BE2C (cell line): ENCODE results near the gene COPG1.
A peak's percentile ranks its signal among the peaks of the same experiment; 100 is the strongest.
"Not testable (repeated sequence)": the region's sequence is repeated elsewhere in the genome, so short reads cannot be mapped to it uniquely, and the experiment has no call there.

Experiments
- DNase-seq: peaks from one replicate; pipeline ENCODE4 v3.0.0-alpha.2; 2020
- H3K27me3 ChIP-seq: fragments of 250-450 bp; sonication (Bioruptor Pico); 2 replicates; pipeline ENCODE4 v1.5.1; 2020; ENCODE audit warnings: mild to moderate bottlenecking
- H3K36me3 ChIP-seq: fragments of 250-450 bp; sonication (Bioruptor Pico); 2 replicates; pipeline ENCODE4 v1.5.1; 2020; ENCODE audit warnings: mild to moderate bottlenecking
- H3K4me1 ChIP-seq: fragments of 250-450 bp; sonication (Bioruptor Pico); 2 replicates; pipeline ENCODE4 v1.5.1; 2020
- H3K4me3 ChIP-seq: 2 replicates; pipeline ENCODE4 v1.5.1; 2011; ENCODE audit warnings: low read depth, low read length
- H3K9me3 ChIP-seq: fragments of 250-450 bp; sonication (Bioruptor Pico); 2 replicates; pipeline ENCODE4 v1.5.1; 2020
- CTCF ChIP-seq: IDR thresholded peaks from 2 replicates; pipeline ENCODE4 v1.5.1; 2012; ENCODE audit warnings: mild to moderate bottlenecking, low read depth, low read length

Gene COPG1

GRCh38 chr3:129211772-129212171 is 37.6 kb upstream of the COPG1 start:
- Histone ChIP-seq H3K9me3 (no peaks in the 10 kb centered on the region), H3K27me3 (no peaks in the 10 kb centered on the region), H3K36me3 (no peaks in the 10 kb centered on the region), H3K4me3 (no peak overlapping the region), H3K4me1 (no peaks in the 10 kb centered on the region; the same call in 1 of the 2 replicates)
- TF ChIP-seq CTCF = no peak
- DNase-seq = peak; percentile 80

GRCh38 chr3:129213238-129213637 is 36.2 kb upstream of the COPG1 start:
- H3K4me1 ChIP-seq = no peaks in the 10 kb centered on the region; the same call in 1 of the 2 replicates
- no peaks in the 10 kb centered on the region for H3K36me3 ChIP-seq
- TF ChIP-seq CTCF = no peak
- no peak for DNase-seq
- no peaks in the 10 kb centered on the region for H3K9me3 ChIP-seq
- H3K27me3 ChIP-seq = no peaks in the 10 kb centered on the region
- H3K4me3 ChIP-seq = no peak overlapping the region

- H3K36me3 ChIP-seq = no peaks in the 10 kb centered on the region
- DNase-seq = no peak
- no peak overlapping the region for H3K4me3 ChIP-seq
- no peaks in the 10 kb centered on the region for H3K27me3 ChIP-seq
- TF ChIP-seq CTCF = no peak
- no peaks in the 10 kb centered on the region for H3K4me1 ChIP-seq
- H3K9me3 ChIP-seq = no peaks in the 10 kb centered on the region
Measured at GRCh38 chr3:129218742-129219141, 30.7 kb upstream of the COPG1 start.

- not testable (repeated sequence) for H3K9me3 ChIP-seq
Measured at GRCh38 chr3:129224387-129224786, 25.0 kb upstream of the COPG1 start.

GRCh38 chr3:129224984-129225393 is 24.4 kb upstream of the COPG1 start:
- Histone ChIP-seq H3K9me3 (no peaks in the 10 kb centered on the region), H3K4me3 (peak overlapping the region; percentile 43), H3K36me3 (no peaks in the 10 kb centered on the region), H3K27me3 (no peaks in the 10 kb centered on the region), H3K4me1 (peaks cover 2% of the 10 kb centered on the region; the same call in 1 of the 2 replicates)
- no peak for TF ChIP-seq CTCF
- DNase-seq = peak; percentile 53

More at GRCh38 chr3:129224387-129224786, 25.0 kb upstream of the COPG1 start:
- H3K36me3 ChIP-seq, H3K4me1 ChIP-seq, H3K27me3 ChIP-seq, H3K4me3 ChIP-seq, DNase-seq: not testable (repeated sequence)

GRCh38 chr3:129226374-129226773 is 23.0 kb upstream of the COPG1 start:
- H3K27me3 ChIP-seq = no peaks in the 10 kb centered on the region
- TF ChIP-seq CTCF = no peak
- H3K4me3 ChIP-seq = no peak overlapping the region
- H3K4me1 ChIP-seq = peaks cover 2% of the 10 kb centered on the region; the same call in 1 of the 2 replicates
- peak; percentile 65 for DNase-seq
- no peaks in the 10 kb centered on the region for H3K9me3 ChIP-seq
- H3K36me3 ChIP-seq = no peaks in the 10 kb centered on the region
